ENCODE data around the gene ONECUT3.

- TF ChIP-seq ZBTB26 (tag by site-specific recombination; optimal IDR thresholded peaks at IDR 0.05) (no peak), ZNF555 (tag by site-specific recombination; conservative IDR thresholded peaks at IDR 0.05) (no peak), ZNF530 (tag by site-specific recombination; IDR thresholded peaks at IDR 0.05; ENCODE audit: low read depth) (no peak), ZNF10 (tag by site-specific recombination; IDR thresholded peaks at IDR 0.05) (no peak), YY1 (tag by site-specific recombination; IDR thresholded peaks at IDR 0.05) (no peak), ZNF776 (tag by site-specific recombination; IDR thresholded peaks at IDR 0.05; ENCODE audit: borderline replicate concordance) (no peak), ZNF274 (IDR thresholded peaks at IDR 0.05; ENCODE audit: low read length) (no peak), ZNF274 (tag by site-specific recombination; IDR thresholded peaks at IDR 0.05; ENCODE audit: borderline replicate concordance) (no peak), REST (tag by site-specific recombination; IDR thresholded peaks at IDR 0.05) (no peak; the same call in 1 of the 2 replicates), ZFHX2 (tag by site-specific recombination; conservative IDR thresholded peaks at IDR 0.05) (peak; percentile 95), GLIS1 (tag by site-specific recombination; IDR thresholded peaks at IDR 0.05) (peak; percentile 99)
- TF ChIP-seq, protein P1, sequence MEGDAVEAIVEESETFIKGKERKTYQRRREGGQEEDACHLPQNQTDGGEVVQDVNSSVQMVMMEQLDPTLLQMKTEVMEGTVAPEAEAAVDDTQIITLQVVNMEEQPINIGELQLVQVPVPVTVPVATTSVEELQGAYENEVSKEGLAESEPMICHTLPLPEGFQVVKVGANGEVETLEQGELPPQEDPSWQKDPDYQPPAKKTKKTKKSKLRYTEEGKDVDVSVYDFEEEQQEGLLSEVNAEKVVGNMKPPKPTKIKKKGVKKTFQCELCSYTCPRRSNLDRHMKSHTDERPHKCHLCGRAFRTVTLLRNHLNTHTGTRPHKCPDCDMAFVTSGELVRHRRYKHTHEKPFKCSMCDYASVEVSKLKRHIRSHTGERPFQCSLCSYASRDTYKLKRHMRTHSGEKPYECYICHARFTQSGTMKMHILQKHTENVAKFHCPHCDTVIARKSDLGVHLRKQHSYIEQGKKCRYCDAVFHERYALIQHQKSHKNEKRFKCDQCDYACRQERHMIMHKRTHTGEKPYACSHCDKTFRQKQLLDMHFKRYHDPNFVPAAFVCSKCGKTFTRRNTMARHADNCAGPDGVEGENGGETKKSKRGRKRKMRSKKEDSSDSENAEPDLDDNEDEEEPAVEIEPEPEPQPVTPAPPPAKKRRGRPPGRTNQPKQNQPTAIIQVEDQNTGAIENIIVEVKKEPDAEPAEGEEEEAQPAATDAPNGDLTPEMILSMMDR (tag by site-specific recombination; IDR thresholded peaks at IDR 0.05), result no peak
- TF ChIP-seq, protein P2, sequence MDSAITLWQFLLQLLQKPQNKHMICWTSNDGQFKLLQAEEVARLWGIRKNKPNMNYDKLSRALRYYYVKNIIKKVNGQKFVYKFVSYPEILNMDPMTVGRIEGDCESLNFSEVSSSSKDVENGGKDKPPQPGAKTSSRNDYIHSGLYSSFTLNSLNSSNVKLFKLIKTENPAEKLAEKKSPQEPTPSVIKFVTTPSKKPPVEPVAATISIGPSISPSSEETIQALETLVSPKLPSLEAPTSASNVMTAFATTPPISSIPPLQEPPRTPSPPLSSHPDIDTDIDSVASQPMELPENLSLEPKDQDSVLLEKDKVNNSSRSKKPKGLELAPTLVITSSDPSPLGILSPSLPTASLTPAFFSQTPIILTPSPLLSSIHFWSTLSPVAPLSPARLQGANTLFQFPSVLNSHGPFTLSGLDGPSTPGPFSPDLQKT (IDR thresholded peaks at IDR 0.05; ENCODE audit: borderline replicate concordance, low read depth, low read length), result no peak
Observed at GRCh38 chr19:1747285-1748114, 5.8 kb upstream of the ONECUT3 start.

Measured in HEK293 (cell line).